Activated T-cell treated with anti-CD3 and anti-CD28 coated beads for 4 hours (primary cell): ENCODE measurements around the gene PPP2R3A.
A peak's percentile ranks its signal among the peaks of the same experiment; 100 is the strongest.
"Not testable (repeated sequence)": the region's sequence is repeated elsewhere in the genome, so short reads cannot be mapped to it uniquely, and the experiment has no call there.

Experiments used
- DNase-seq: peaks from one replicate; pipeline ENCODE4 v3.0.0-alpha.2; 2020

Gene PPP2R3A

GRCh38 chr3:136171097-136171542, 205.6 kb downstream of the PPP2R3A start:
- no peak for DNase-seq

GRCh38 chr3:136173939-136174490, 208.5 kb downstream of the PPP2R3A start:
- no peak for DNase-seq

DNA sequence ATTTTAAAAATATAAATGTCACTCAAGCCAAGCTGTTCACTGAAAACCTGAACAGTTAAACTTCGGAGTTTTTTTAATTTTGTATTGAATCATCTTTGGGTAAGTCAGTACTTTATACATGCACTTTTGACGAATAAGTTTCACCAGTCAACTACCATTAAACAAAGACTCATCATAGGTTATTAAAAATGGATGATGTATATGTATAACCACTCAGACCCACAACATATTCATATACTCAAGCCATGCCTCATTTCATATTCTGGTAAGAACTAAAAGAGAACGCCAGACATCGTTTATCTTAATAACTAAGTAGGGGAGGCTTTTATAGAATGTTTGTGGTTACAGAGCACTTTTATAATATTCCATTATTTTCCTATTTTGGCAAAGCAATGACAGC, 212.3 kb downstream of the PPP2R3A start:
- no peak for DNase-seq

- no peak for DNase-seq
These were observed 216.2 kb downstream of the PPP2R3A start for GRCh38 chr3:136181741-136182140.

DNA sequence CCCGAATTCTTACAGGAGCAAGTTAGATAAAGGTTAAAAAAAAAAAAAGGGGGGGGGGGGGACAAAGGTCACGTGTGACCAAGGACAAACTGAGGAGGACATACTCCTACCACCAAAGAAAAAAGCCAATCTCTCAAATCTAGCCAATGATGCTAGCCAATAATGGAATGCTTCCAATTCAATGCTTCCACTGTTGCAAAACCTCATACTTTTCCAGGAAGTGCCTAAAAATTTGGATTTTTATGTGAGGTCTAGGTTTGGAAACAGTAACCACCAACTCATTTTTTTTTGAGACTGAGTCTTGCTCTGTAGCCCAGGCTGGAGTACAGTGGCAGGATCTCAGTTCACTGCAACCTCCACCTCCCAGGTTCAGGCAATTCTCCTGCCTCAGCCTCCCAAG, 219.2 kb downstream of the PPP2R3A start:
- no peak for DNase-seq

DNA sequence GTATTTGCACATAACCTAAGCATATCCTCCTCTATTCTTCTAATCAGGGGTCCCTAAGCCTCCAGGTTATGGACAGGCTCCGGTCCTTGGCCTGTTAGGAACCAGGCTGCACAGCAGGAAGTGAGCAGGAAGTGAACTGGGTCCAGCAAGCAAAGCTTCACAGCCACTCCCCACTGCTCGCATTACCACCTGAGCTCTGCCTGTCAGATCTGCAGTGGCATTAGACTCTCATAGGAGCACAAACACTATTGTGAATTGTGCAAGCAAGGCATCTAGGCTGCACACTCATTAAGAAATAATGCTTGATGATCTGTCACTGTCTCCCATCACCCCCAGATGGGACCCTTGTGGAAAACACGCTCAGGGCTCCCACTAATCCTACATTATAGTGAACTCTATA, 220.8 kb downstream of the PPP2R3A start:
- no peak for DNase-seq

- DNase-seq, result no peak
These were observed 221.3 kb downstream of the PPP2R3A start for GRCh38 chr3:136186846-136187245.

- no peak for DNase-seq
These were observed 222.3 kb downstream of the PPP2R3A start for GRCh38 chr3:136187868-136188267.

- DNase-seq, result no peak
These were observed 223.5 kb downstream of the PPP2R3A start for GRCh38 chr3:136189043-136189442.

DNA sequence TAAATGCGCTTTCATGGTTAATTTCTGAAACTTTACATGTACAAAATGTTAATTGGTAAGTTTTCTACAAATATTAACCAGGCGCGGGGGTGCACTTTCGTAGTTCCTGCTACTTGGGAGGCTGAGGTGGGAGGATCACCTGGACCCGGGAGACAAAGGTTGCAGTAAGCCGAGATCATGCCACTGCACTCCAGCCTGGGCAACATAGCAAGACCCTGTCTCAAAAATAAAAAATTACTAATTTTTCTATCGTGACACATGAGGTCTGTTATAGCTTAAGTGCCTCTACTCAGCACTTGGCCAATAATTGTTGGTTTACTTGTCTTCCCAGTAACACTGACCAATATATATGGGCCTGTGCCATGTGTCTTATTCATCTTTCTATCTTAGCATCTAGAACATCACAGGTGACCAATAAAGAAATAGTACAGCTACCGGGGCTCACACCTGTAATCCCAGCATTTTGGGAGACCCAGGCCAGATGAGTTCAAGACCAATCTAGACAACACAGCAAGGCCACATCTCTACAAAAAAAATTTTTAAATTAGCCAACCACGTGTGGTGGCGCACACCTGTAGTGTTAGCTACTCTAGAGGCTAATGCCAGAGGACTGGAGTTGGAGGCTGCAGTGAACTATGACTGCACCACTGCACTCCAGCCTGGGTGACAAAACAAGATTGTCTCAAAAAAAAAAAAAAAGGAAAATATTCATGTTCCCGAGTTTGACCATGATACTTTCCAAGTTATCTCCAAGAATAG, 224.5 kb downstream of the PPP2R3A start:
- no peak for DNase-seq

GRCh38 chr3:136192195-136192594, 226.7 kb downstream of the PPP2R3A start:
- not testable (repeated sequence) for DNase-seq

DNA sequence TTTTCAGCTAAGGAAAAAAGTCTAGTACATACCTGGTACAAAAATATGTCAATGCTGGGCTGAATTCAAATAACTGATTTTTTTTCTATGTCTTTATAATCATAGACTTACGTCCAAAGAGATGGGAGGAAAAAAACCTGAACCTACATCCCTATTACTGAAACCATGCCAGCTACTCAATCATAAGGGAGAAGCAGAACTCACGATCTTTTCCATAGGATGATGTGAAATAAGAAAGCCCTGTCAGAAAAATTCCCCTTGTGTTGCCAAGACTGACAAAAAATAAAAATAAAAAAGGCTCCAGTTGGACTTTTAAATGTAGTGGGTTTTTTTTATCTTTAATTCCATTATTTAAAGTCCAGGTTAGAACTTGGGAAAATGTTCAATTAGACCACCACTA, 227.3 kb downstream of the PPP2R3A start:
- no peak for DNase-seq

DNA sequence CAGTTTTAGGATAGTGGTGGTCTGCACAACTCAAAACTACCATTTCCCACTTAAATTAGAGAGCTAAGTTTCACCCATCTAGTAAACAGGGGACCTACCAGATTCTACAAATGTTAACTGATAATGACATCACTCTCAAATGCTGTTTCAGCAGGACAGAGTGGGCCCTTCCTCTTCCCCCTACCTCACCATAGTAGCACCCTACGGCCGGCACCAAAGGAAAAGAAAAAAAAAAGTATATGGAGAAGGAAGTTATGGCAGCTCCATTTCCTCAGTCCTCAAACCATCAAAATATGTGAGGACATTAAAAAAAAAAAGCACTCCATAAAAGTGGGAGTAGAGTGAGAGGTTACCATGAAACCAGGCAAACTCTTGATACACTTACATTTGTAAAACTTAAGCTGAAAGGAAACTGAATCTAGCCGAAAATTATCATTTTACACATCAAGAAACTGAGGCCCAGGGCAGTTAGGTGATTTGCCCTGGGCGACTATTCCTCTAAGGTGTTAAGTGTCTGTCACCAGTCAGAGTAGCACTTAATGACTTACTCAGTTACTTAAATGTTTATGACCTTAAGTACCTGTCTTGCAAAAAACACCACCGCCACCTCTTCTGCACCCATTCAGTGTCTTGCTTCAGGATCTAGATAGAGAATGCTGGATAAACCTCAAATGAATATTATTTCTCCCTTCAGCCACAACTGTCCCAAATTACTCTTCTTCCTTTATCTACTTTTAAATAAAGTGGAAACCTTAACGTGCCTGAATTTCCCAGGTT, 227.9 kb downstream of the PPP2R3A start:
- DNase-seq, result no peak

- peak; percentile 58 for DNase-seq
These were observed 229.1 kb downstream of the PPP2R3A start for GRCh38 chr3:136194409-136195257.

DNA sequence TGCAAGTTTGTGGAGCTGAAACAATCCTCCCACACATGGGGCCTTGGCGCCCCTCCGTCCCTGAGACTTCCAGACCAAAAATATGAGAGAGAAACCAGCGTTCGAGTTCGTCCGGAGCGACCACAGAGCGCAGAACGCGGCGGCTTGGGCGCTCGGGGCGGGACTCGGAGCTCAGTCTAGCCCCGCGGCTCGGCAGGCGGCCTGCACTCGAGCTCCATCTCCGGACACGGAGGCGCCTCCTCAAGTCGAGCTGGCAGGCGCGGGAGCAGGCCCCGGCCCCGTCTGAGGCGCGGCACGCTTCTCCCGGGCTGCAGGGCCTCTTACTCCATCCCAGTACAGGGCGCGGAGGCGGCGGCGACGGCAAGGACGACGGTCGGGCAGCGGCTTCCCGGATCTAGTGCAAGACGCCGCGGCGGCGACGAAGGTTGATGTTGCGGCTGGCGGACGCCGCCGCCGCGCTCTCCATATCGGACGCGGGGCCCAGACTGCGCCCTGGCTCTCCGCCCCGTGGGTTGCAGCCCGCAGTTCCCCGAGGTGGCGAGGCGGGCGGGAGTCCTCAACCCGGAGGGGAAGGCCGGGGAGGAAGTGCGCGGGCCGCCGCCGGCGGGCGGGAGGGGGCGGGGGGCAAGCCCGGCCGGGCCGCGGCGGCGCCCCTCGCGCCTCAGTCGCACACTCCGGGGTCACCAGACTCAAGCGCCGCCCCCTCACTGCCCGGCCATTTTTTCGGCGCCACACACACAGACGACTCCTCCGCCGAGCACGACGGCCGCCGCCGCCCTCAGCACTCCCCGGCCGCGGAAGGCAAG, 229.9 kb downstream of the PPP2R3A start:
- DNase-seq, result peak; percentile 49

- DNase-seq, result no peak
These were observed 230.5 kb downstream of the PPP2R3A start, which contains the start of gene MSL2 for GRCh38 chr3:136196064-136196400. Gene MSL2 (minus strand): TSS chr3:136196335. CDS start chr3:136195113, 1,222 bp downstream.

DNA sequence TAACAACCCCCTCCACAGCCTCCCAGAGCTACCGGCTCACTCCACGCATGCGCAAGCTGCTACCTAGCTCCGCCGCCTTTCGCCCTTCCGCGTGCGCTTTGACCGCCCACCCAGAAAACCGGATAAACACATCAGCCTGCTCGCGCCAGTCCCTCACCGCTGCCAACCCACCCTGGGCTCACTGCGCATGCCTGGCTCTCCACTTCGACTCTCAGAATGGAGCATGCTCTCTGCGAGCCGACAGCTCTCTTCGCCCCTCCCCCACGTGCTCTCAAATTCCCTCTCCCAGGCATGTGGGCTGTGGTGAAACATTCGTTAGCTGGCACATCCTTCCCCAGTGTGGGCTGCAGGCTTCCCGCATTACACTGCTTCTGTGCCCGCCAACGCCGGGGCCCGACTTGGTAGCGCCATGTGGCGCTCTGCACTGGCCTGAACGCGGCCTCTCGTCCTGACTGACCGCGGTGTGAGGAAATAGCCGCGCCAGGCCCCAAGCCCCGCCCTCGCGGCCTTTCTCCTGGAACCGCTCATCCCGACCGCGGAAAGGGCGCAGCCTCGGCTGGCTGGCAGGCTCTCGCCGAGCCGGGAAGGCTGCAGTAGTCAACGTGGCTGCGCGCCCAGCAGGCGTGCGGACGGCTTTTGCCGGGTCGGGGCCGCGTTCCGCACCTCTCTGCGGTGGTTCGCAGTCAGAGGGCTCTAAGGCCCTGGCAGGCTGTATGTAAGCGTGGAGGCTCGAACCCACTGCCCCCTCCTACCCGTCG, 231.1 kb downstream of the PPP2R3A start:
- peak; percentile 99 for DNase-seq

- DNase-seq, result no peak
These were observed 231.7 kb downstream of the PPP2R3A start for GRCh38 chr3:136197159-136197793.
